AML-193 (cell line): ENCODE results near the gene DNAJA4.

Source experiments
- DNase-seq, 2 experiments: peaks; one replicate each; lab custom pipeline; 2025; lab: John Stamatoyannopoulos, UW

The DNAJA4 gene

GRCh38 chr15:78264304-78265136, at the start of gene DNAJA4:
Gene DNAJA4 (plus strand): TSS chr15:78264562. CDS start chr15:78264764, 202 bp downstream.
- DNase-seq: no peak

- no peak for DNase-seq
Measured at GRCh38 chr15:78216276-78217104, 47.9 kb upstream of the DNAJA4 start.

- no peak for DNase-seq
Measured at GRCh38 chr15:78220713-78221112, 43.6 kb upstream of the DNAJA4 start.

GRCh38 chr15:78222745-78223395, 41.5 kb upstream of the DNAJA4 start:
- DNase-seq: no peak

GRCh38 chr15:78223396-78224022, 40.9 kb upstream of the DNAJA4 start:
- no peak for DNase-seq

- no peak for DNase-seq
Measured at GRCh38 chr15:78224023-78224411, 40.3 kb upstream of the DNAJA4 start.

GRCh38 chr15:78225783-78226541, 38.4 kb upstream of the DNAJA4 start:
- no peak for DNase-seq

- no peak for DNase-seq
Measured at GRCh38 chr15:78228356-78228996, 35.9 kb upstream of the DNAJA4 start.

GRCh38 chr15:78229431-78230406, 34.6 kb upstream of the DNAJA4 start:
- no peak for DNase-seq

- DNase-seq: no peak
Measured at GRCh38 chr15:78232951-78233350, 31.4 kb upstream of the DNAJA4 start.

GRCh38 chr15:78233496-78233895, 30.9 kb upstream of the DNAJA4 start:
- no peak for DNase-seq

GRCh38 chr15:78234515-78235040, 29.8 kb upstream of the DNAJA4 start, which contains the start of gene ACSBG1:
Gene ACSBG1 (minus strand): TSS chr15:78234565. CDS start chr15:78234501, 64 bp downstream.
- DNase-seq: no peak

GRCh38 chr15:78236491-78236890, 27.9 kb upstream of the DNAJA4 start:
- DNase-seq: no peak

GRCh38 chr15:78237146-78237545, 27.2 kb upstream of the DNAJA4 start:
- DNase-seq: no peak

- DNase-seq: no peak
Measured at GRCh38 chr15:78239811-78240210, 24.6 kb upstream of the DNAJA4 start.

- peak; percentile 47 to 53 for DNase-seq
Measured at GRCh38 chr15:78241017-78241416, 23.3 kb upstream of the DNAJA4 start.

- DNase-seq: peak; percentile 11 to 28
Measured at GRCh38 chr15:78242128-78242527, 22.2 kb upstream of the DNAJA4 start.

- no peak for DNase-seq
Measured at GRCh38 chr15:78243058-78243457, 21.3 kb upstream of the DNAJA4 start.

- no peak for DNase-seq
Measured at GRCh38 chr15:78243491-78243941, 20.8 kb upstream of the DNAJA4 start.
